GM12873 (cell line): ENCODE measurements around the gene ENPP7.

Source experiments
- CTCF ChIP-seq: IDR thresholded peaks from 2 replicates; pipeline ENCODE4 v1.5.1; 2012; ENCODE audit warnings: low read depth, mild to moderate bottlenecking, moderate library complexity, low read length, control low read depth; ENCODE audit not compliant: insufficient read depth; ENCODE audit errors: missing control alignments

ENPP7 gene

DNA sequence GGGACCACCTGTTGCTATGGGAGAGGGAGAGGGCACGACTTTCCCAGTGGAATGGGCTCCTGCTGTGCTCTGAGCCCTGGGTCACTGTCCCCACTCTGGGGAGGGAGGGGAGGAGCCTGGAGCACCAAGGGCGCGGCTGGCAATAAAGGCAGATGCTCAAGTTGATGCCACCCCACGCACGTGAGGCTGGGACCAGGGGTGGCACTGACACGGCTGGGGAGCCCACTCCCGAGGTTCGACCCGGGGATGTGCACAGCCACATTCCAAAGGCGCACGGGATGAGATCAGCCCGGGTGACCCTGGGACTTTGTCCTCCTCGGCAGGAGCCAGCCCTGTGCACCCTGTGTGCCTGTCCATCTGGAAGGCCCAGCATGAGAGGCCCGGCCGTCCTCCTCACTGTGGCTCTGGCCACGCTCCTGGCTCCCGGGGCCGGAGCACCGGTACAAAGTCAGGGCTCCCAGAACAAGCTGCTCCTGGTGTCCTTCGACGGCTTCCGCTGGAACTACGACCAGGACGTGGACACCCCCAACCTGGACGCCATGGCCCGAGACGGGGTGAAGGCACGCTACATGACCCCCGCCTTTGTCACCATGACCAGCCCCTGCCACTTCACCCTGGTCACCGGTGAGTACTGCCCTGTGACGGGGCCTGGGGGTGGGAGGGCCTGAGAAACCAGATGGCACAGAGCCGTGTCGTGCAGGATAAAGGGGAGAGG, at the start of gene ENPP7:
ENPP7 (plus strand) TSS at position 175 of the 715 bp plus-strand sequence; CDS start at position 372, 197 bp downstream.
- no peak for TF ChIP-seq CTCF

- TF ChIP-seq CTCF: no peak
These were observed 49.6 kb upstream of the ENPP7 start for GRCh38 chr17:79681101-79681621.

GRCh38 chr17:79681628-79682261, 49.0 kb upstream of the ENPP7 start:
- no peak for TF ChIP-seq CTCF

DNA sequence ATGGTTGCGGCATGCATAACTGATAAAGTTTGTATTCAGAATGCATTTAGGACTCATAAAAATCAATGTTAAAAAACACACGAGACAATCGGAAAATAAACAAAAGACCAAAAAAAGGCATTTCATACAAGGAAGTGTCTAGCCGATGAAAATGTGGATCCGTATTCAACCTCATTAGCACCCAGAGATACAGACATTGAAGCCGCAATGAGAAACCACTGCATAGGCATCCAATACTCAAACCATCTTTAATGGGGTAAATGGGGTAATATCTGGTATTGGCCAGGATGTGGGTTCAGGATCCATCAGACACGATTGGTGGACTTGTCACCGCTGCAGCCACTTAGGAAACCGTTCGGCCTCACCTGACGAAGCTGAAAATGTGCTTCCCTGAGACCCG, 47.4 kb upstream of the ENPP7 start:
- no peak for TF ChIP-seq CTCF

GRCh38 chr17:79684132-79684985, 46.4 kb upstream of the ENPP7 start:
- TF ChIP-seq CTCF: no peak

GRCh38 chr17:79685121-79685520, 45.6 kb upstream of the ENPP7 start:
- no peak for TF ChIP-seq CTCF

DNA sequence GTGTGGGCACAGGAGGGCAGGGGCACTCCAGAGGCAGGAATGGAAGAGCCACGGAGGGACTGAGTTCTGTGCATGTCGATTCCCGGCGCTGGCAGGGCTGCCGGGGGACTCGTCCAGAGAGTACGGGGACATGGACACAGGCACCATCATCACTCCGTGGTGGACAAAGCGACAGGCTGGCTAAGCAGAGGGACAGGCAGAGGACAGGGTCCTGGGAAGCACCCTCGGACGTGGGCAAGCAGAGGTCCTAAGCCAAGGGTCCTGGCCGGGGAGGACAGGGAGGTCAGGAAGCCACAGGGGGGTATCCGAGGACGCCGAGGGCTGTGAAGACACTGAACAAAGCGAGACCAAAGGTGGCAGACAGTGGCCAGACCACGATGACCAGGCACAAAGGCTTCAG, 44.3 kb upstream of the ENPP7 start:
- no peak for TF ChIP-seq CTCF
